SIG-M5 treated with dmso at 0.1 percent for 504 hours (cell line): ENCODE measurements around the gene CENPB.

Experiments used
- DNase-seq: peaks from one replicate; lab custom pipeline; 2025; ENCODE audit not compliant: unreplicated experiment; lab: John Stamatoyannopoulos, UW

Gene CENPB

GRCh38 chr20:3751305-3751674 is 35.2 kb downstream of the CENPB start:
- DNase-seq, result no peak

GRCh38 chr20:3749689-3750531 is 36.6 kb downstream of the CENPB start:
- no peak for DNase-seq

- no peak for DNase-seq
These were observed 37.4 kb downstream of the CENPB start for GRCh38 chr20:3749087-3749688.

GRCh38 chr20:3748073-3748472 is 38.5 kb downstream of the CENPB start:
- DNase-seq, result no peak

- DNase-seq, result no peak
These were observed 39.1 kb downstream of the CENPB start for GRCh38 chr20:3747471-3747870.

- no peak for DNase-seq
These were observed 40.8 kb downstream of the CENPB start for GRCh38 chr20:3745686-3746173.

GRCh38 chr20:3744806-3745685 is 41.5 kb downstream of the CENPB start:
- DNase-seq, result peak; percentile 69

GRCh38 chr20:3744037-3744436 is 42.5 kb downstream of the CENPB start:
- no peak for DNase-seq

- no peak for DNase-seq
These were observed 43.3 kb downstream of the CENPB start for GRCh38 chr20:3743251-3743650.

- no peak for DNase-seq
These were observed 44.6 kb downstream of the CENPB start for GRCh38 chr20:3741836-3742458.

GRCh38 chr20:3740615-3741301 is 45.8 kb downstream of the CENPB start:
- no peak for DNase-seq

GRCh38 chr20:3739926-3740451 is 46.6 kb downstream of the CENPB start:
- DNase-seq, result no peak

GRCh38 chr20:3739054-3739925 is 47.2 kb downstream of the CENPB start:
- DNase-seq, result no peak

- DNase-seq, result no peak
These were observed 48.2 kb downstream of the CENPB start for GRCh38 chr20:3738111-3739053.

- DNase-seq, result no peak
These were observed 50.8 kb downstream of the CENPB start for GRCh38 chr20:3735768-3736167.

- DNase-seq, result no peak
These were observed 52.3 kb downstream of the CENPB start for GRCh38 chr20:3734111-3734843.
